SU-DHL-6 (cell line): ENCODE results near the gene OR6V1.

Experiments used
- H2AFZ ChIP-seq: fragments of 200-600 bp; sonication (generic); 2 replicates; pipeline ENCODE4 v1.6.1; 2014; ENCODE audit warnings: low read depth, mild to moderate bottlenecking, moderate library complexity, mixed read lengths, antibody characterized with exemption, low read length; ENCODE audit not compliant: severe bottlenecking
- H3F3A ChIP-seq: fragments of 200-600 bp; shearing (Covaris generic); 2 replicates; pipeline ENCODE4 v1.6.0; 2016; ENCODE audit warnings: antibody characterized with exemption, mild to moderate bottlenecking; ENCODE audit not compliant: insufficient read depth
- H3K27ac ChIP-seq: fragments of 200-600 bp; sonication (generic); 2 replicates; pipeline ENCODE4 v1.5.1; 2016; ENCODE audit warnings: low read depth, mild to moderate bottlenecking, low read length, moderate library complexity, mixed read lengths
- H3K27me3 ChIP-seq: fragments of 200-600 bp; sonication (generic), shearing (Covaris generic); 2 replicates; pipeline ENCODE4 v1.6.0; 2014; ENCODE audit warnings: mild to moderate bottlenecking, low read length
- H3K36me3 ChIP-seq: fragments of 200-600 bp; sonication (generic); 2 replicates; pipeline ENCODE4 v1.6.1; 2014; ENCODE audit warnings: mild to moderate bottlenecking, low read length, mixed read lengths
- H3K4me2 ChIP-seq: fragments of 300-600, 200-600 bp; shearing (Covaris generic), sonication (generic); 2 replicates; pipeline ENCODE4 v1.6.0; 2014; ENCODE audit warnings: low read length, low read depth, mild to moderate bottlenecking; ENCODE audit not compliant: poor library complexity, severe bottlenecking
- H3K4me3 ChIP-seq: fragments of 200-600 bp; sonication (generic); 2 replicates; pipeline ENCODE4 v1.5.1; 2014; ENCODE audit warnings: antibody characterized with exemption, low read length, mild to moderate bottlenecking, mixed read lengths; ENCODE audit not compliant: insufficient read depth, poor library complexity, severe bottlenecking
- H3K79me2 ChIP-seq: fragments of 200-600 bp; sonication (generic); 2 replicates; pipeline ENCODE4 v1.6.1; 2014; ENCODE audit warnings: mild to moderate bottlenecking, low read length, moderate library complexity; ENCODE audit not compliant: insufficient read depth
- H3K9ac ChIP-seq: fragments of 200-600 bp; sonication (generic); 2 replicates; pipeline ENCODE4 v1.7.0; 2014; ENCODE audit warnings: mild to moderate bottlenecking, low read length
- H3K9me2 ChIP-seq: fragments of 200-600 bp; sonication (generic); replicated peaks from 2 replicates; pipeline ENCODE4 v1.6.1; 2014; ENCODE audit warnings: low read length; ENCODE audit not compliant: insufficient read depth
- H3K9me3 ChIP-seq: fragments of 200-600 bp; sonication (generic); 2 replicates; pipeline ENCODE4 v1.6.1; 2014; ENCODE audit warnings: low read length, mixed read lengths; ENCODE audit not compliant: insufficient read depth
- H4K20me1 ChIP-seq: fragments of 200-600 bp; sonication (generic); 2 replicates; pipeline ENCODE4 v1.6.1; 2014; ENCODE audit warnings: low read depth, mild to moderate bottlenecking, antibody characterized with exemption, low read length, moderate library complexity, mixed read lengths
- CTCF ChIP-seq: fragments of 200-600 bp; sonication (generic); IDR thresholded peaks from one replicate; pipeline ENCODE4 v1.5.1; 2017; ENCODE audit warnings: antibody characterized with exemption, mild to moderate bottlenecking, low read length, moderate library complexity; ENCODE audit not compliant: insufficient read depth, poor library complexity, severe bottlenecking
- EZH2phosphoT487 ChIP-seq: fragments of 200-600 bp; sonication (generic), shearing (Covaris generic); conservative IDR thresholded peaks from 2 replicates; pipeline ENCODE4 v1.6.1; 2018; ENCODE audit warnings: mild to moderate bottlenecking, antibody characterized with exemption, low read length, moderate library complexity, mixed read lengths

The OR6V1 gene

DNA sequence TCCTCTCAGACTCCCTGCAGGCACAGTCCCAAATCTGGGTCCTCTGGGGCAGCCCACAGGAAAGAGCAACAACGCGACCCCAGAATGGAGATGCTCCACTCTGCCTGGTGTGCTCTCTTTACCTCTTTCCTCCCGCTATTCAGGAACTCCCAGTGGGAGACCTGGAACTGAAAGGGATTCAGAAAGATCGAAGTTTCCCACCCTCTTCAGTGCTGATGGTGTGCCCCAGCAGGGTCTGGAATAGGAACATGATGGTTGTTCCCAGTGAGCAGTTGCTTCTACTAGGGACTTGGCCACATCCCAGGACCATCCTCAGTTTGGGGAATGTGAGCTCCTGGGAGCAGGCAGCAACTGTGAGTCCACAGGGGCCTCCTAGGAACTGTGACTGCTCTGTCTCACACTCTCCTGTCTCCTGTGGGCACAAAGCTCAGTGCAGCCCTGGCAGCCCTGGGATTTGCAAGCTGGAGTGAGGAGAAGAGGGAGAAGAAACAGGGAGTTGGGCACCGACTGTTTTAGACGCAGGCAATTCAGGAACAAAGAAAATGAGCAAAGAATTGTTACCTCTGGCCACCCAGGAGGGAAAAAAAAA, 17.9 kb downstream of the OR6V1 start:
- no peak for TF ChIP-seq EZH2phosphoT487
- no peak for TF ChIP-seq CTCF
- no peaks in the 10 kb centered on the region for H3K9me2 ChIP-seq
- H2AFZ ChIP-seq, result no peak overlapping the region
- no peaks in the 10 kb centered on the region for H4K20me1 ChIP-seq
- no peak overlapping the region for H3K4me3 ChIP-seq
- H3K27me3 ChIP-seq, result no peaks in the 10 kb centered on the region
- no peaks in the 10 kb centered on the region for H3K36me3 ChIP-seq
- H3K79me2 ChIP-seq, result no peaks in the 10 kb centered on the region
- no peak overlapping the region for H3K9ac ChIP-seq
- H3K27ac ChIP-seq, result no peak overlapping the region
- no peaks in the 10 kb centered on the region for H3K9me3 ChIP-seq
- no peak overlapping the region for H3K4me2 ChIP-seq
- no peaks in the 10 kb centered on the region for H3F3A ChIP-seq

- H3K4me3 ChIP-seq, result no peak overlapping the region
- no peaks in the 10 kb centered on the region for H3K79me2 ChIP-seq
- H3K27ac ChIP-seq, result no peak overlapping the region
- TF ChIP-seq EZH2phosphoT487 (no peak), CTCF (no peak)
- no peak overlapping the region for H3K4me2 ChIP-seq
- H3K9me3 ChIP-seq, result no peaks in the 10 kb centered on the region
- H2AFZ ChIP-seq, result no peak overlapping the region
- no peaks in the 10 kb centered on the region for H3F3A ChIP-seq
- no peaks in the 10 kb centered on the region for H3K9me2 ChIP-seq
- H3K9ac ChIP-seq, result no peak overlapping the region
- no peaks in the 10 kb centered on the region for H3K27me3 ChIP-seq
- no peaks in the 10 kb centered on the region for H4K20me1 ChIP-seq
- no peaks in the 10 kb centered on the region for H3K36me3 ChIP-seq
Measured at GRCh38 chr7:143073556-143073955, 21.4 kb downstream of the OR6V1 start.

- H3K9me3 ChIP-seq, result no peaks in the 10 kb centered on the region
- H4K20me1 ChIP-seq, result no peaks in the 10 kb centered on the region
- TF ChIP-seq EZH2phosphoT487 (no peak), CTCF (no peak)
- no peaks in the 10 kb centered on the region for H3K36me3 ChIP-seq
- no peak overlapping the region for H3K9ac ChIP-seq
- no peak overlapping the region for H3K4me3 ChIP-seq
- no peaks in the 10 kb centered on the region for H3K9me2 ChIP-seq
- no peak overlapping the region for H3K27ac ChIP-seq
- H2AFZ ChIP-seq, result no peak overlapping the region
- H3K79me2 ChIP-seq, result no peaks in the 10 kb centered on the region
- no peak overlapping the region for H3K4me2 ChIP-seq
- no peaks in the 10 kb centered on the region for H3F3A ChIP-seq
- no peaks in the 10 kb centered on the region for H3K27me3 ChIP-seq
Measured at GRCh38 chr7:143074141-143074540, 22.0 kb downstream of the OR6V1 start.
